Measurements from ENCODE around the gene STRAP.

Gene STRAP
- total RNA-seq: 72.1 to 236 (median 103) reads per million in 3 experiments

- peak; percentile 96 for DNase-seq
Measured at GRCh38 chr12:15882118-15882971, at the start of gene STRAP. Gene STRAP (plus strand): TSS chr12:15882387. CDS start chr12:15882708, 321 bp downstream.

GRCh38 chr12:15834575-15834974, 47.6 kb upstream of the STRAP start:
- no peak for DNase-seq

- no peak for DNase-seq
Measured at GRCh38 chr12:15837141-15837790, 44.9 kb upstream of the STRAP start.

GRCh38 chr12:15839041-15839440, 43.1 kb upstream of the STRAP start:
- DNase-seq: no peak

GRCh38 chr12:15839682-15840081, 42.5 kb upstream of the STRAP start:
- no peak for DNase-seq

- DNase-seq: no peak
Measured at GRCh38 chr12:15842108-15842507, 40.1 kb upstream of the STRAP start.

GRCh38 chr12:15846887-15847286, 35.3 kb upstream of the STRAP start:
- DNase-seq: no peak

- DNase-seq: no peak
Measured at GRCh38 chr12:15848606-15849005, 33.6 kb upstream of the STRAP start.

- no peak for DNase-seq
Measured at GRCh38 chr12:15851045-15851620, 31.1 kb upstream of the STRAP start.

- DNase-seq: no peak
Measured at GRCh38 chr12:15851919-15852318, 30.3 kb upstream of the STRAP start.

GRCh38 chr12:15852383-15852782, 29.8 kb upstream of the STRAP start:
- DNase-seq: no peak

GRCh38 chr12:15853877-15854276, 28.3 kb upstream of the STRAP start:
- DNase-seq: no peak

- no peak for DNase-seq
Measured at GRCh38 chr12:15854916-15855315, 27.3 kb upstream of the STRAP start.

- DNase-seq: no peak
Measured at GRCh38 chr12:15855646-15856045, 26.5 kb upstream of the STRAP start.

- DNase-seq: peak; percentile 44
Measured at GRCh38 chr12:15856097-15856982, 25.8 kb upstream of the STRAP start.

- no peak for DNase-seq
Measured at GRCh38 chr12:15858353-15858752, 23.8 kb upstream of the STRAP start.

- no peak for DNase-seq
Measured at GRCh38 chr12:15859116-15859515, 23.1 kb upstream of the STRAP start.

- no peak for DNase-seq
Measured at GRCh38 chr12:15861404-15861803, 20.8 kb upstream of the STRAP start.

- no peak for DNase-seq
Measured at GRCh38 chr12:15862840-15863239, 19.3 kb upstream of the STRAP start.

- no peak for DNase-seq
Measured at GRCh38 chr12:15863372-15863771, 18.8 kb upstream of the STRAP start.

GRCh38 chr12:15863984-15864383, 18.2 kb upstream of the STRAP start:
- DNase-seq: no peak

GRCh38 chr12:15868186-15868585, 14.0 kb upstream of the STRAP start:
- no peak for DNase-seq

GRCh38 chr12:15873556-15873955, 8.6 kb upstream of the STRAP start:
- DNase-seq: no peak
